Transverse colon (tissue), 4 donors: ENCODE data around the gene E2F2.

Source experiments
- EP300 ChIP-seq: sonication (generic); formaldehyde crosslinking; IDR thresholded peaks from one replicate; pipeline ENCODE4 v1.6.1; 2017; ENCODE audit warnings: antibody characterized with exemption, low read depth
- POLR2A ChIP-seq: fragments of 450-650 bp; IDR thresholded peaks from one replicate; pipeline ENCODE4 v1.6.1; 2016; ENCODE audit warnings: antibody characterized with exemption, mild to moderate bottlenecking, moderate library complexity
- POLR2AphosphoS5 ChIP-seq, 3 donors: sonication (generic); formaldehyde crosslinking; IDR thresholded peaks; one replicate each; pipeline ENCODE4 v1.6.1; 2016; ENCODE audit warnings: antibody characterized with exemption in 3 of 3
- TF ChIP-seq, protein P1 (sequence below), 5 experiments: fragments of 200-600 bp in 3 of 5; fragments of 450-650 bp in 2 of 5; sonication (generic) in 3 of 5; IDR thresholded peaks; 1 replicate in 2 of 5; 2 replicates in 3 of 5; pipeline ENCODE4 v1.5.1; 2016 to 2017; ENCODE audit warnings: antibody characterized with exemption in 5 of 5, inconsistent platforms in 3 of 5, mild to moderate bottlenecking in 2 of 5, moderate library complexity in 1 of 5

DNA sequence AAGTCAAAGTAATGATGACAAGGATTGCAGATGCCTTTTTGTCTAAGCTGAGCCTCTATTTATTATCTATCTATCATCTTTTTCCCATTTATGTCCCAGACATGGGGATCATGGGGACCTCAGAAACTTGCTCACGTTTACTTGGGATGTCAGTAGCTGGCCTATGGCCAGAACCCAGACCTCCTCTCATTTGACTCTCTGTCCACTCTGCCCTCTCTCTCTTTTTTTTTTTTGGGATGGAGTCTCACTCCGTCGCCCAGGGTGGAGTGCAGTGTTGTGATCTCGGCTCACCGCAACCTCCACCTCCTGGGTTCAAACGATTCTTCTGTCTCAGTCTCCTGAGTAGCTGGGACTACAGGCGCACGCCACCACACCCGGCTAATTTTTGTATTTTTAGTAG lies 32.0 kb upstream of the E2F2 start:
- TF ChIP-seq EP300 (no peak), POLR2AphosphoS5 (IDR thresholded peaks at IDR 0.05) (no peak), POLR2A (no peak)
- TF ChIP-seq, protein P1, sequence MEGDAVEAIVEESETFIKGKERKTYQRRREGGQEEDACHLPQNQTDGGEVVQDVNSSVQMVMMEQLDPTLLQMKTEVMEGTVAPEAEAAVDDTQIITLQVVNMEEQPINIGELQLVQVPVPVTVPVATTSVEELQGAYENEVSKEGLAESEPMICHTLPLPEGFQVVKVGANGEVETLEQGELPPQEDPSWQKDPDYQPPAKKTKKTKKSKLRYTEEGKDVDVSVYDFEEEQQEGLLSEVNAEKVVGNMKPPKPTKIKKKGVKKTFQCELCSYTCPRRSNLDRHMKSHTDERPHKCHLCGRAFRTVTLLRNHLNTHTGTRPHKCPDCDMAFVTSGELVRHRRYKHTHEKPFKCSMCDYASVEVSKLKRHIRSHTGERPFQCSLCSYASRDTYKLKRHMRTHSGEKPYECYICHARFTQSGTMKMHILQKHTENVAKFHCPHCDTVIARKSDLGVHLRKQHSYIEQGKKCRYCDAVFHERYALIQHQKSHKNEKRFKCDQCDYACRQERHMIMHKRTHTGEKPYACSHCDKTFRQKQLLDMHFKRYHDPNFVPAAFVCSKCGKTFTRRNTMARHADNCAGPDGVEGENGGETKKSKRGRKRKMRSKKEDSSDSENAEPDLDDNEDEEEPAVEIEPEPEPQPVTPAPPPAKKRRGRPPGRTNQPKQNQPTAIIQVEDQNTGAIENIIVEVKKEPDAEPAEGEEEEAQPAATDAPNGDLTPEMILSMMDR (IDR thresholded peaks at IDR 0.05): no peak
